Fibroblast of villous mesenchyme (primary cell): Measurements from ENCODE around the gene INSR. TPM values are rescaled to one million over a fixed set of nuclear protein-coding genes. Genes with fewer than 3 reads are reported as not detected.

Experiments used
- DNase-seq: peaks from one replicate; pipeline ENCODE4 v3.0.0-alpha.2; 2010; ENCODE audit warnings: low read depth
- H3K4me3 ChIP-seq: 2 replicates; pipeline ENCODE4 v1.5.1; 2011; ENCODE audit warnings: low read depth, mild to moderate bottlenecking, low read length
- total RNA-seq: library from RNA; depleted of rRNA; stranded (reverse); fragments of >200 nt; gene quantifications from 2 replicates; pipeline ENCODE4 v1.2.3, GENCODE V29; 2012
- TF ChIP-seq, protein P1 (sequence below): IDR thresholded peaks from 2 replicates; pipeline ENCODE4 v1.5.1; 2012; ENCODE audit warnings: low read depth, mild to moderate bottlenecking, low read length; ENCODE audit not compliant: insufficient read depth

INSR gene
- total RNA-seq, 1 donor = 3.0 TPM

DNA sequence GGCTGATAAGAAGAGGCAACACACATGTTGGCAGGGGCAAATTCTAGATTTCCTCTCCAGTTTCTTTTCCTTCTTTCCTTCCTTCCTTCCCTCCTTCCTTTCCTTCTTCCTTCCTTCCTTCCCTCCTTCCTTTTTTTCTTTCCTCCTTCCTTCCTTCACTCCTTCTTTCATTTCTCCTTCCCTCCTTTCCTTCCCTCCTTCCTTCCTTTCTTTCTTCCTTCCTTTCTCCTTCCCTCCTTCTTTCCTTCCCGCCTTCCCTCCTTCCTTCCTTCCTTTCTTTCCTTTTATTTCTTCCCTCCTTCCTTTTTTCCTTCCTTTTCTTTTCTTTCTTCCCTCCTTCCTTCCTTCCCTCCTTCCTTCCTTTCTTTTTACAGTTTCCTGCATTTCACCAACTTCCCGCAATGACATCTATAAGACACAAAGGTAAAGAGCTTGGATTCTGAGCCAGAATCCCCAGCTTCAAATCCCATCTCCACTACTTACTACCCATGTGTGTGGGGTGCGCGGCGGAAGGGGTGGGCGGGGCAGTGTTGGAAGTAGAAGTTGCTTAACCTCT, 35.3 kb downstream of the INSR start:
- DNase-seq = no peak
- no peak overlapping the region for H3K4me3 ChIP-seq
- TF ChIP-seq, protein P1, sequence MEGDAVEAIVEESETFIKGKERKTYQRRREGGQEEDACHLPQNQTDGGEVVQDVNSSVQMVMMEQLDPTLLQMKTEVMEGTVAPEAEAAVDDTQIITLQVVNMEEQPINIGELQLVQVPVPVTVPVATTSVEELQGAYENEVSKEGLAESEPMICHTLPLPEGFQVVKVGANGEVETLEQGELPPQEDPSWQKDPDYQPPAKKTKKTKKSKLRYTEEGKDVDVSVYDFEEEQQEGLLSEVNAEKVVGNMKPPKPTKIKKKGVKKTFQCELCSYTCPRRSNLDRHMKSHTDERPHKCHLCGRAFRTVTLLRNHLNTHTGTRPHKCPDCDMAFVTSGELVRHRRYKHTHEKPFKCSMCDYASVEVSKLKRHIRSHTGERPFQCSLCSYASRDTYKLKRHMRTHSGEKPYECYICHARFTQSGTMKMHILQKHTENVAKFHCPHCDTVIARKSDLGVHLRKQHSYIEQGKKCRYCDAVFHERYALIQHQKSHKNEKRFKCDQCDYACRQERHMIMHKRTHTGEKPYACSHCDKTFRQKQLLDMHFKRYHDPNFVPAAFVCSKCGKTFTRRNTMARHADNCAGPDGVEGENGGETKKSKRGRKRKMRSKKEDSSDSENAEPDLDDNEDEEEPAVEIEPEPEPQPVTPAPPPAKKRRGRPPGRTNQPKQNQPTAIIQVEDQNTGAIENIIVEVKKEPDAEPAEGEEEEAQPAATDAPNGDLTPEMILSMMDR = no peak

DNA sequence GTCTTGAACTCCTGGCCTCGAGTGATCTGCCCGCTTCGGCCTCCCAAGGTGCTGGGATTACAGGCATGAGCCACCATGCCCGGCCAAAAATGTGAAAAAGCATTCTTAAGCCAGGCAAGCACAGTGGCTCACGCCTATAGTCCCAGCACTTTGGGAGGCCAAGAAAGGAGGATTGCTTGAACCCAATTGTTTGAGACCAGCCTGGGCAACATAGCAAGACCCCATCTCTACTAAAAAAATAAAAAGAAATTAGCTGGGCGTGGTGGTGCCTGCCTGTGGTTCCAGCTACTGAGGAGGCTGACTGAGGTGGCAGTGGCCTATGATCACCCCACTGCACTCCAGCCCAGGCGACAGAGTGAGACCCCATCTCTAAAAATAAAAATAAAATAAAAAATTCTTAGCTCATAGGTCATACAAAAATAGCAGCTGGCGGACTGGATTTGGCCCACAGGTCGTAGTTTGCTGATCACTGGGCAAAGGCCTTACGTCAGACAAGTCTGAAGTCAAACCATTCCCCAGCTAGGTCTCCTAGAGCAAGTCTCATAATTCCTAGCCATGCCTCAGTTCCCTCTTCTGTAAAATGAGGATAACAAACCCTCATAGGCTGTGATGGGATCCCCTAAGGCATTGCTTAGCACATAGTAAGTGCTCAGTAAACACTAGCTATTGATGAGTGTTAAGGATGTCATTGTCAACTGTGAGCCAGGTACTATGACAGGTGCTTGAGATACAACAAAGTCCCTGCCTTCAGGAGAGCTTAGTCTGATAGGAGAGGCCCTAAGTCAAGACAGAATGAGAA, 36.0 kb downstream of the INSR start:
- TF ChIP-seq, protein P1 = no peak
- H3K4me3 ChIP-seq = no peak overlapping the region
- no peak for DNase-seq

DNA sequence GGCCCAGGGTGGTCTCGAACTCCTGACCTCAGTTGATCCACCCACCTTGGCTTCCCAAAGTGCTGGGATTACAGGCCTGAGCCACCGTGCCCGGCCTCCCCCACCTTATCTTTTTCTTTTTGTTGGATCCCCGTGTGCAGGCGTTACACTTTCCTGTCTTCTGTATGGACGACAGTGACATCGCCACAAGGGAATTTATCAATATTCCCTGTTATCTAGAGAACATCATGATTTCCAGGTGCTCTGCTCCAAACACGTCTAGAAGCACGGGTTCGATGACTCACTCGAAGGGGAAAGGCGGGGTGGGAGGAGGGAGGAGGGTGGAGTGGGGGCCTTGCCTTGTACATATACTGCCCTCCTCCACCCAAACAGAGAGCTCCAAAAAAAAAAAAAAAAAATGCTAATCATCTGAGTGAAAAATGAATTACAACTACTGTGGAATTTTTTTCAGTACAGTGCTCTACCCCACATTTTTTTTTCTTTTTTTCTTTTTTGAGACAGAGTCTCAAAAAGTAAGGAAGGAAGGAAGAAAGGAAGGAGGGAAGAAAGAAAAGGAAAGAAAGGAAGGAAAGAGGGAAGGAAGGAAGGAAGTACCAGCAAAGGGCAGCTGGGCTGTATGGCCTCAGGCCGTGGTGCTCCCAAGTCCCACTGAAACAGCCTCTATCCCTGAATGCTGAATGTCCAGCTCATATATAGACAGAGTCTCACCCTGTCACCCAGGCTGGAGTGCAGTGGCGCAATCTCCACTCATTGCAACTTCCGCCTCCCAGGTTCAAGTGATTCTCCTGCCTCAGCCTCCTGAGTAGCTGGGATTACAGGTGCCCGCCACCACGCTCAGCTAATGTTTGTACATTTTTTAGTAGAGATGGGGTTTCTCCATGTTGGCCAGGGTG, 36.8 kb downstream of the INSR start:
- H3K4me3 ChIP-seq = no peak overlapping the region
- peak; percentile 90 for DNase-seq
- TF ChIP-seq, protein P1 = no peak

DNA sequence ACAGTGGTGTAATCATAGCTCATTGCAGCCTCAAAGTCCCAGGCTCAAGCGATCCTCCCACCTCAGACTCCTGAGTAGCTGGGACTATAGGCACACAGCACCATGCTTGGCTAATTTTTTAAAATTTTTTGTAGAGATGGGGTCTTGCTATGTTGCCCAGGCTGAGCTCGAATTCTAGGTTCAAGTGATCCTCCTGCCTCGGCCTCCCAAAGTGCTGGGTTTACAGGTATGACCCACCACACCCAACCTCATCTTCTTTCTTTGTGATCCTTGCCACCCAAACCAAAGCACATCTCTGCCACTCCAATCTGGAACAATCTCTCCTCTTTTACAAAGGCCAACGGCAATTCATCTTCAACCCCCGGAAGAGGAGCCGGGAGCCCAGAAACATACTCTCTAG, 38.6 kb downstream of the INSR start:
- H3K4me3 ChIP-seq = no peak overlapping the region
- TF ChIP-seq, protein P1 = no peak
- DNase-seq = no peak

DNA sequence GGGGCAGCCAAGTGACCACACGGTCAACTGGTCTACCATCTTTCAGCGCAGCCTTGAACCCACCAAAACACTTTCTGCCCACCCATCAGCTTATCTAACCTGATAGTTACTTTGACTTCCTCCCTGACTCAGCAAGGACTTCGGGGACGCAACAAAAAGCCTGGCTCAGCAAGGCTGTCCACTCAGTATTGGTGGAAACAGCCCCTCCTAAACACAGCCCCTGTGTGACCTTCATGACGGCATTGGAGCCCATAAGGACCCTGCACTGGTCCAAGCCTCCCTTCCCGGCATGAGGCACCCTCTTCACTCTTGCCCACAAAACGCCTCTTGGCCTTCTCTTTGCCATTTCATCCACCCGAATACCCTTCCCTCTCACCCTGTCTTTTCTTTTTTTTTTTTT, 39.1 kb downstream of the INSR start:
- no peak for DNase-seq
- TF ChIP-seq, protein P1 = no peak
- H3K4me3 ChIP-seq = no peak overlapping the region

DNA sequence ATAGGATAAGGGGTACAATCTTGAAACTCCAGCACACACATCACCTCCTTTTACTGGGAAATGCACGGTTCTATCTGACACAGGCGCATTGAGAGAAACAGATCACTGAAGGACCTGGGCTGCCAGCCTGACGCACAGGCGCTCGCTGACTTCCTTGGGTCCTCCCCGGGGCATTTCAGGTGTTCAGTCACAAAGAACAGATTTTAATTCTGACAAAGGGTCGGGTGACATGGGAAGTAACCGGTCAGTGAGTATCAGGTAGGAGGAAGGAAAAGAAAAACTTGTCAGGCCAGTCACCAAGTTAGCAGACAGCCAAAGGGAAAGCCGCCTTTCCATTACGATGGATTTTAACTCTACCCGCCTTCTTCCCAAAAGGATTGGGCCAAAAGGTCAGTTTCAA, 39.6 kb downstream of the INSR start:
- TF ChIP-seq, protein P1 = no peak
- H3K4me3 ChIP-seq = no peak overlapping the region
- DNase-seq = no peak
